ENCODE measurements around the gene DNAJC12.

DNA sequence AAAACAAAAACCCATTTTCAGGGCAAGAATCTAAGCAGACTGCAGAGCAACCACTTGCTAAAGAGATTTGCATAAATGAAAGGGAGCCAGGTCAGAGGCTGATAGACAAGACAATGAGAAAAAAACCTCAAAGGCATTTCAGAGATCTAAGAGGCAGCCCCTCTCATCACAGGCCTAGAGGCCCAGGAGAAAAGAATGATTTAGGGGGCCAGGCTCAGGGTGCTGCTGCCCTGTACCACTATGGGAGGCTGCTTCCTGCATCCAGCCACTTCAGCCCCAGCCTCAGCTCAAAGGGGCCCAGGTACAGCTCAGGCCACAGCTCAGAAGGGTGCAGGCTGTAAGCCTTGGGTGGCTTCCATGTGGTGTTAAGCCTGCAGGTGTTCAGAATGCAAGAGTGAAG, 3.7 kb upstream of the DNAJC12 start:
- TF ChIP-seq ZNF565 (CRISPR knock-in tag; conservative IDR thresholded peaks at IDR 0.05; ENCODE audit: low read depth) (no peak), GLIS3 (CRISPR knock-in tag; IDR thresholded peaks at IDR 0.05) (no peak), RARB (CRISPR knock-in tag; IDR thresholded peaks at IDR 0.05) (no peak)

Measured in SK-N-SH treated with all-trans-retinoic acid at 6 μM for 48 hours (cell line).